Mononuclear cell (primary cell): ENCODE measurements around the gene KDM5D. TPM values are rescaled to one million over a fixed set of nuclear protein-coding genes. Genes with fewer than 3 reads are reported as not detected.

Experiments
- H3K27me3 ChIP-seq: 2 replicates; pipeline ENCODE4 v1.6.0; 2011; ENCODE audit warnings: low read length, control low read depth; ENCODE audit not compliant: insufficient read depth
- H3K4me1 ChIP-seq: 2 replicates; pipeline ENCODE4 v1.5.1; 2011; ENCODE audit warnings: mild to moderate bottlenecking, low read length, control low read depth; ENCODE audit not compliant: insufficient read depth
- H3K4me3 ChIP-seq: 2 replicates; pipeline ENCODE4 v1.5.1; 2011; ENCODE audit warnings: mild to moderate bottlenecking, low read length, moderate library complexity
- H3K9me3 ChIP-seq: 2 replicates; pipeline ENCODE4 v1.5.1; 2011; ENCODE audit warnings: low read depth, mild to moderate bottlenecking, control low read depth, low read length
- total RNA-seq: library from RNA; depleted of rRNA; stranded (reverse); fragments of >200 nt; gene quantifications from one replicate; pipeline ENCODE4 v1.2.3, GENCODE V29; 2012

Gene KDM5D
- total RNA-seq: not detected

- H3K27me3 ChIP-seq: no peaks in the 10 kb centered on the region
- H3K4me1 ChIP-seq: no peaks in the 10 kb centered on the region
- H3K4me3 ChIP-seq: peak within 1 kb of the TSS; percentile 81
- H3K9me3 ChIP-seq: no peaks in the 10 kb centered on the region
These were observed at the start of gene KDM5D for GRCh38 chrY:19744381-19745378. Gene KDM5D, minus strand, starts transcription at chrY:19744726. Its CDS starts 192 bp downstream, at chrY:19744534.

- Histone ChIP-seq H3K4me3 (no peak overlapping the region), H3K27me3 (no peaks in the 10 kb centered on the region), H3K9me3 (no peaks in the 10 kb centered on the region), H3K4me1 (no peaks in the 10 kb centered on the region)
These were observed 23.8 kb upstream of the KDM5D start for GRCh38 chrY:19768375-19768774.

- Histone ChIP-seq H3K4me1 (no peaks in the 10 kb centered on the region), H3K27me3 (no peaks in the 10 kb centered on the region), H3K4me3 (no peak overlapping the region), H3K9me3 (no peaks in the 10 kb centered on the region)
These were observed 1.2 kb downstream of the KDM5D start for GRCh38 chrY:19743331-19743730.

GRCh38 chrY:19742153-19742552, 2.4 kb downstream of the KDM5D start:
- Histone ChIP-seq H3K4me1 (peaks cover 4% of the 10 kb centered on the region), H3K9me3 (no peaks in the 10 kb centered on the region), H3K27me3 (no peaks in the 10 kb centered on the region), H3K4me3 (no peak overlapping the region)

- no peaks in the 10 kb centered on the region for H3K9me3 ChIP-seq
- peaks cover 4% of the 10 kb centered on the region for H3K4me1 ChIP-seq
- no peaks in the 10 kb centered on the region for H3K27me3 ChIP-seq
- H3K4me3 ChIP-seq: no peak overlapping the region
These were observed 10.1 kb downstream of the KDM5D start for GRCh38 chrY:19734425-19734824.

GRCh38 chrY:19717950-19718349, 26.6 kb downstream of the KDM5D start:
- Histone ChIP-seq H3K4me1 (no peaks in the 10 kb centered on the region), H3K4me3 (no peak overlapping the region), H3K9me3 (no peaks in the 10 kb centered on the region), H3K27me3 (no peaks in the 10 kb centered on the region)

DNA sequence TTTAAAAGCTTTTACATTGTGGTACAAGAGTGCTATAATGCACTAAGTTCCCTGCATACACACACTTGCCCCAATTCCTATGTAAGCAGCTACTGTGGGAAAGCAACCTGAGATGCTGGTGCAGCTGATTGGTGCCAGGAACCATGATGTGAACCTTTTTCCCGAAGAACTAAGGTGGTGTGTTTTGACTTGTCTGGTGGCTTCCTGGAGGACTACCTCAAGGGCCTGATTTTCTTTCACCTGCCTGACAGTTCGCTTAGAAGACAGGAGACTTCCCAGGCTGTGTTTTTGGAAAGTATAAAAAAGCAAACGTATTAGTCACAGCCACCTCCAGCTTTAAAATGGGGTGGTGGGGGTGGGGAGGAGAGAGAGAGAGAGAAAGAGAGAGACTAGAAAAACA, 27.4 kb downstream of the KDM5D start:
- H3K9me3 ChIP-seq: no peaks in the 10 kb centered on the region
- H3K27me3 ChIP-seq: no peaks in the 10 kb centered on the region
- H3K4me1 ChIP-seq: no peaks in the 10 kb centered on the region
- no peak overlapping the region for H3K4me3 ChIP-seq

- Histone ChIP-seq H3K27me3 (no peaks in the 10 kb centered on the region), H3K4me3 (no peak overlapping the region), H3K9me3 (no peaks in the 10 kb centered on the region), H3K4me1 (no peaks in the 10 kb centered on the region)
These were observed 29.3 kb downstream of the KDM5D start for GRCh38 chrY:19715226-19715625.

- no peaks in the 10 kb centered on the region for H3K9me3 ChIP-seq
- no peaks in the 10 kb centered on the region for H3K4me1 ChIP-seq
- H3K27me3 ChIP-seq: no peaks in the 10 kb centered on the region
- no peak overlapping the region for H3K4me3 ChIP-seq
These were observed 31.1 kb downstream of the KDM5D start for GRCh38 chrY:19713430-19713829.

DNA sequence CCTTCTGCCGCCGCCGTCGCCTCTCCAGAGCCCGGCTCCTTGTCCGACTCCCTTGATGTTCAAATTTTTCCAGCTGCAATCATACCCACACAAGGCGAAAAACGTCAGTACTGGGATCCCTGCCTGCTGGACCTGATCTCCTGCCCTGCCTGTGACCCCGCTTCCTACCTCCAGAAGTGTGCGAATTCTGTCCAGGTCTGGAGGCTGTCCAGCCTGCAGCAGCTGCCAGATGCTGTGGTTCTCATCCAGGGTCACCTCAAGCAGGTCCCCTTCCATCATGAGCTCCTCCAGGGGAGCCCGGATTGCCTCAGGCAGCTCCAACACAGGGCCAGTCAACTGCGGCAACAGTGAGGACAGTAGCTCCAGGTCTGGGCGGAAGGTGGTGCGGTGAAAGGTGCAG, 38.3 kb downstream of the KDM5D start:
- Histone ChIP-seq H3K27me3 (no peaks in the 10 kb centered on the region), H3K4me1 (no peaks in the 10 kb centered on the region), H3K4me3 (no peak overlapping the region), H3K9me3 (no peaks in the 10 kb centered on the region)

GRCh38 chrY:19698495-19698894, 46.0 kb downstream of the KDM5D start:
- H3K4me3 ChIP-seq: no peak overlapping the region
- H3K9me3 ChIP-seq: no peaks in the 10 kb centered on the region
- H3K4me1 ChIP-seq: no peaks in the 10 kb centered on the region
- no peaks in the 10 kb centered on the region for H3K27me3 ChIP-seq

DNA sequence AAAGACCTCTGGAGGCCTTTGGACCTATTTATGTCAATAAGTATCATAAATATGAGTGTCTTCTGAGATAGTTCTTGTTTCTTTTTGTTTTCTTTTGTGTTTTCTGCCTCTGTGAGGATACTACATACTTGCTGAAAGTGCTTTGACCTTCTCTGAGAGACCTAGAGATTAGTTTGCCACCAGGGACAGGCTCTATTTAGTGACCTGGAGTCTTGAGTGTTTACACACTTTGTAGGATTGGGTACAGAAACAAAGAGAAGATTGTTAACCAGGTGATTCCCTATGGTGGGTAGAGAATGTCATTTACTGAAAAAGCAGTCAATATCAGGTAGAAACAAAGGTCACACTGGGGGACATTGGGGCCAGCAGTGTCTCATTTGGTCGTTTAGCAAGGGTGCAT, 63.7 kb downstream of the KDM5D start:
- Histone ChIP-seq H3K4me3 (no peak overlapping the region), H3K9me3 (no peaks in the 10 kb centered on the region), H3K4me1 (no peaks in the 10 kb centered on the region), H3K27me3 (no peaks in the 10 kb centered on the region)
